ACHN (cell line): Measurements from ENCODE around the gene SPIRE1.
"Not testable (repeated sequence)": the region's sequence is repeated elsewhere in the genome, so short reads cannot be mapped to it uniquely, and the experiment has no call there.

Source experiments
- DNase-seq: peaks from one replicate; pipeline ENCODE4 v3.0.0-alpha.2; 2015
- in situ Hi-C: cut with HindIII; loops from 2 replicates; pipeline ENCODE4 v1.10.0; 2017; ENCODE audit warnings: low sequenced_read_pairs, low pct_ligation_motif_present, low pct_unique_long_range_greater_than_20kb

Gene SPIRE1

GRCh38 chr18:12410747-12411146, 247.2 kb downstream of the SPIRE1 start:
- in situ Hi-C loops, DNase-seq: not testable (repeated sequence)

- in situ Hi-C loops, result no loop called here
Measured at GRCh38 chr18:12410081-12410481, 247.8 kb downstream of the SPIRE1 start.

DNA sequence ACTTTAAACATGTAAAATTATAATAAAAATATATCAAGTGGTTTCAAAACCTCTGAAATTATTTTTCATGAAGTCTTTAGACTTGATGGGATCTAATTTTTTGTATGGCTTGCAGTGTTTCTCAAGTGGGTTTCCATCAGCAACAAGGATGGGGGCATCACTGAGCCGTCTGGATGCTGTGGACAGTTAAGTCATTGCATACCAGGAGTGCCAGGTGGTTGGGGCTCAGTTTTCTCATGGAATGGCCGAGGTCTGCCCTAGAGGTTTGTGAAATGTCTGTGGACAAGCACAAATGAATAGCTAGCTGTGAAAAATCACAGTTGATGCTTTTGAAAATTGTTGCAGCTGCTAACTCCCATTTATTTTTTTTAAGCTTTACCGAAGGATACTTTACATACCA, 248.4 kb downstream of the SPIRE1 start:
- DNase-seq, result no peak
- in situ Hi-C loops, result no loop called here

More at GRCh38 chr18:12410081-12410481, 247.8 kb downstream of the SPIRE1 start:
- no peak for DNase-seq

DNA sequence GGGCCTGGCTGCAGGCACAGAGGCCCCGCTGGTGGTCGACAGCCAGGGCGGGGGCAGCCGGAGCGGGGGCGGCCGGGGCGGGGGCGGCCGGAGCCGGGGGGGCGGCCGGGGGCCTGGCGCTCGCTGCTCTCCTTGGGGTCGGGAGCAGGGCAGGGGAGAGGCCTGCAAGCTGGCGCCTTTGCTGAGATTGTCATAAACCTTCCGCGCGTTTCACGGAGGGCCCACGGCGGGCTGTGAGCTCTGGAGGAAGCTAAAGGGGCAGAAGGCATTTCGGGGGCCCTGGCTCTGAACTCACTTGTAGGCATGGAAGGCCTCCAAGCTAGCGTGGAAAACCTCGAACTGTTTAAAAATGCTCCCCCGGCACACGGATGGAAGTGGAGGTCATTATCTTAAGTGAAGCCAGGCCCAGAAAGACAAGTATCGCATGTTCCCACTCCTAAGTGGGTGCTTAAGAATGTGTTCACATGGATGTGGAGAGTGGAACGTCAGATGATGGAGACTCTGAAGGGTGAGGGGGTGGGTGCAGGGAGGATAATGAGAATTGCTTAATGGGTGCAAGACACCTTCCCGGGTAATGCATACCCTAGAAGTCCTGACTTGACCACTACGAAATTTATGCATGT, 249.5 kb downstream of the SPIRE1 start:
- in situ Hi-C loops, result no loop called here
- peak; percentile 10 for DNase-seq

GRCh38 chr18:12406371-12407111, 251.4 kb downstream of the SPIRE1 start:
- in situ Hi-C loops, result no loop called here
- DNase-seq, result no peak

DNA sequence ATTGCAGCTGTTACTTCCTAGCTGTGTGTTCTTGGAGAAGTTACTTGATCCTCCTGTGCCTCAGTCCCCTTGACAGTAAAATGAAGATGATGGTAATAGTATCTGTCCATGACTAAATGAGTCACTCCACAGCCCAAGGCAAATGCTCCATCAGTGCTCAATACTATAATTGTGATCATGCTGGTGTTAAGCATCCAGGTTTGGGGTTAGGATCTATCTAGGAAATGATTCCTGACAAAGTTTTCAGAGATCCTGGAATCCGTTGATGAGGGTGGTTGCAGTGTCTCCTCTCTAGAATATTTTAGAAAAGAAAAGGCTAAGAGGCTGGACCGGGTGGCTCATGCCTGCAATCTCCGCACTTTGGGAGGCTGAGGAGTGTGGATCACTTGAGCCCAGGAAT, 252.8 kb downstream of the SPIRE1 start:
- in situ Hi-C loops, result no loop called here
- no peak for DNase-seq

DNA sequence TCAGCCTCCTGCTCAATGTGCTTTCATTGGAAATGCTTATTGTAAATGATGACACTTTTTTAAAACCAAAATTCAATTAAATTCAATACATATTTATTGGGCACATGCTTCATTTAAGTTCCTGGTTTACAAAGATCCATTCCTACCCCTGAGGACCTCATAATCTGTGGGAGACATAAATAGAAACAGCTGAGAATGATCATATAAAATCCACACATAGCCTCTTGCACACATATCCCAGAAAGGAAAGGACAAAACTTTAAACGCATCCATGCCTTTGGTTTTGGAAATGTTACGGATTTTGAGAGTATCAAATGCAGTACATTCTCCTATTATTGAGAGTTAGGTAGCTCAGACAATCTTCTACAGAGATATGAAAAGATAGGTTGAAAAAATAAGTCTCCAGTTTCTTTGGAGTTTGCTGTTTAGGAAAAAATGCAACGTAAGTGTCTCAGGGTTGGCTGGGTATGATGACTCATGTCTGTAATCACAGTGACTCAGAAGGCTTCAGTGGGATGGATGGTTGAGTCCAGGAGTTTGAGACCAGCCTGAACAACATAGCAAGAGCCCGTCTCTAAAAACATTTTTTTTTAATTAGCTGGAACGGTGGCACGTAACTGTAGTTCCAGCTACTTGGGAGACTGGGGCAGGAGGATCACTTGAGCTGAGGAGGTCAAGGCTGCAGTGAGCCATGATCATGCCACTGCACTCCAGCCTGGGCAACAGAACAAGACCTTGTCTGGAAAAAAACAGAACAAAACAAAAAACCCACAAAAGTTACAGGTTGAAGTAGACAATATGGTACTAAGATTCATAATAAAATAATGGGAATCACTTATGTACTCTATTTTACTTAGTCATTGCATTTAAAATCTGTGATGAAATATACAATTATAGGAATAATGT, 254.1 kb downstream of the SPIRE1 start:
- DNase-seq, result peak; percentile 76
- in situ Hi-C loops, result no loop called here

GRCh38 chr18:12401881-12402280, 256.0 kb downstream of the SPIRE1 start:
- in situ Hi-C loops, result no loop called here
- no peak for DNase-seq

- DNase-seq, result no peak
- in situ Hi-C loops, result no loop called here
Measured at GRCh38 chr18:12399231-12399630, 258.7 kb downstream of the SPIRE1 start.

GRCh38 chr18:12398625-12399024, 259.3 kb downstream of the SPIRE1 start:
- no peak for DNase-seq
- in situ Hi-C loops, result no loop called here

DNA sequence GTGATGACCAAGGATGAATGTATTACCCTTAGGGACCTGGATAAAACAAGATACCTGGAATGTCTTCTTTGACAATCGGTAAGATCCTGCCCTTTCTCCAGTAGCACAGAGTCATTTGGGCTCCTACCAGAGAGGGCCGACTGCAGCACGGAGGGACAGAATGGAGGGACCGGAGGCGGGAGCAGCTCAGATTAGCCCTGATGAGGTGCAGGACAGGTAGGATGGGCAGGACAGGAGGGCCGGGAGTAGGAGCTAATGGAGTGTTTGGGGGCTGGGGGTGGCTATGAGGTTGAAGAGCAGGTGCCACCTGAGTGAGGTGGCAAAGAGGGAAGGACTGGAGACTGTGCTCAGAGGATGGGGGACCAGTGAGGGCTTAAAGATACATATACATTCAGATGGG, 260.1 kb downstream of the SPIRE1 start:
- DNase-seq, result no peak
- in situ Hi-C loops, result no loop called here

DNA sequence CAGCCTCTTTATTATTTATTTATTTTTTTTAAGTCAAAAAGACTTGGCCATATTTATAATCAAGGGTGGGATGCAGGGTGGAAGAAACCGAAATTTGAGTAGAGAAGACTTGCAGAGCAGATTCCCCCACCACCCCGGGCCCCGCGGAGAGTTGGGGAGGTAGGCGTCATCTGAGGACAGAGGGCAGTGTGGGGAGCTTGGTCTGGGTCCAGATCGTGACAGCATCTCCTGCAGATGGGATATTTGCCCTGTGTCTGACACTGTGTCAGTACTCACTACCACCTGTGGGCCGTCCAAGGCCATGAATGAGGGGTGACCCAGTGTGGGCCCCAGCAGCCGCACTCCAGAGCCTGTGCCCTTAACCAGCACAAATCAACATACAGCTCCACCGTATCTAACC, 260.7 kb downstream of the SPIRE1 start:
- no peak for DNase-seq
- in situ Hi-C loops, result no loop called here
